OCI-LY7 (cell line): ENCODE data around the gene SCUBE3. TPM values are rescaled to one million over a fixed set of nuclear protein-coding genes. Genes with fewer than 3 reads are reported as not detected.

Experiments
- BruUV-seq: library from RNA; stranded (reverse); fragments of 400-500 nt; replicated peaks from 2 replicates; lab custom pipeline; 2021; lab: Mats Ljungman, UMichigan
- CTCF ChIA-PET: fragments of 300-600 bp; sonication (Branson Sonifier 250); formaldehyde crosslinking; loops from one replicate; lab custom pipeline; 2022; ENCODE audit warnings: antibody characterized with exemption; ENCODE audit not compliant: unreplicated experiment; lab: Charles Lee
- POLR2A ChIA-PET: fragments of 300-600 bp; sonication (Branson Sonifier 250); formaldehyde crosslinking; loops from one replicate; lab custom pipeline; 2022; ENCODE audit warnings: antibody characterized with exemption; lab: Charles Lee
- DNase-seq: peaks from one replicate; pipeline ENCODE4 v3.0.0-alpha.2; 2015; ENCODE audit warnings: low spot score
- H2AFZ ChIP-seq: fragments of 200-600 bp; sonication (generic), shearing (Covaris generic); 2 replicates; pipeline ENCODE4 v1.6.1; 2014; ENCODE audit warnings: mild to moderate bottlenecking, antibody characterized with exemption, low read length, moderate library complexity
- H3K27ac ChIP-seq: fragments of 200-600 bp; sonication (generic); 2 replicates; pipeline ENCODE4 v1.5.1; 2014; ENCODE audit warnings: mixed run types, low read depth, mild to moderate bottlenecking, moderate library complexity, low read length, inconsistent platforms; ENCODE audit not compliant: poor library complexity, severe bottlenecking
- H3K36me3 ChIP-seq: fragments of 200-600 bp; sonication (generic); 2 replicates; pipeline ENCODE4 v1.6.1; 2014; ENCODE audit warnings: mild to moderate bottlenecking, antibody characterized with exemption, low read length, moderate library complexity, mixed read lengths; ENCODE audit not compliant: insufficient read depth
- H3K4me1 ChIP-seq: fragments of 200-600 bp; sonication (generic); 2 replicates; pipeline ENCODE4 v1.5.1; 2014; ENCODE audit warnings: mild to moderate bottlenecking, low read length; ENCODE audit not compliant: insufficient read depth, poor library complexity, severe bottlenecking
- H3K4me2 ChIP-seq: fragments of 200-600 bp; sonication (generic); 2 replicates; pipeline ENCODE4 v1.6.1; 2014; ENCODE audit warnings: mild to moderate bottlenecking, low read length
- H3K4me3 ChIP-seq: fragments of 200-600 bp; sonication (generic); 2 replicates; pipeline ENCODE4 v1.5.1; 2014; ENCODE audit warnings: mild to moderate bottlenecking, low read depth, low read length; ENCODE audit not compliant: poor library complexity, severe bottlenecking
- H3K79me2 ChIP-seq: fragments of 200-600 bp; sonication (generic); 2 replicates; pipeline ENCODE4 v1.6.1; 2016; ENCODE audit warnings: low read depth, mild to moderate bottlenecking, low read length, moderate library complexity, mixed read lengths; ENCODE audit not compliant: insufficient read depth
- H3K9me2 ChIP-seq: fragments of 200-600 bp; sonication (generic); 2 replicates; pipeline ENCODE4 v1.6.1; 2016; ENCODE audit warnings: mild to moderate bottlenecking, low read length, mixed read lengths; ENCODE audit not compliant: insufficient read depth
- H3K9me3 ChIP-seq: fragments of 200-600 bp; sonication (generic); 2 replicates; pipeline ENCODE4 v1.6.1; 2014; ENCODE audit warnings: mild to moderate bottlenecking, mixed run types, low read length, mixed read lengths
- H4K20me1 ChIP-seq: fragments of 200-600 bp; sonication (generic); 2 replicates; pipeline ENCODE4 v1.6.1; 2014; ENCODE audit warnings: mild to moderate bottlenecking, antibody characterized with exemption, low read length, moderate library complexity, mixed read lengths; ENCODE audit not compliant: insufficient read depth
- EZH2phosphoT487 ChIP-seq: fragments of 200-600 bp; sonication (generic); IDR thresholded peaks from 2 replicates; pipeline ENCODE4 v1.6.1; 2018; ENCODE audit warnings: low read depth, borderline replicate concordance, mild to moderate bottlenecking, mixed run types, antibody characterized with exemption, low read length, moderate library complexity, mixed read lengths
- intact Hi-C: fragments of 100-400 bp; cut with micrococcal nuclease; formaldehyde crosslinking; loops from one replicate; pipeline ENCODE4 v1.10.0; 2022; ENCODE audit not compliant: unreplicated experiment
- total RNA-seq, 2 experiments: library from RNA; depleted of rRNA in 1 of 2; stranded (reverse); fragments of >200 nt in 1 of 2; shearing (Covaris generic) in 1 of 2; gene quantifications; 2 replicates each; pipeline ENCODE4 v1.2.3, GENCODE V29; 2014 to 2022
- TF ChIP-seq, protein P1 (sequence below): fragments of 200-600 bp; sonication (generic); conservative IDR thresholded peaks from 2 replicates; pipeline ENCODE4 v1.5.1; 2014; ENCODE audit warnings: mild to moderate bottlenecking, antibody characterized with exemption, low read length, moderate library complexity, mixed read lengths

The SCUBE3 gene
- total RNA-seq, 2 experiments from 2014 or later, result not detected

DNA sequence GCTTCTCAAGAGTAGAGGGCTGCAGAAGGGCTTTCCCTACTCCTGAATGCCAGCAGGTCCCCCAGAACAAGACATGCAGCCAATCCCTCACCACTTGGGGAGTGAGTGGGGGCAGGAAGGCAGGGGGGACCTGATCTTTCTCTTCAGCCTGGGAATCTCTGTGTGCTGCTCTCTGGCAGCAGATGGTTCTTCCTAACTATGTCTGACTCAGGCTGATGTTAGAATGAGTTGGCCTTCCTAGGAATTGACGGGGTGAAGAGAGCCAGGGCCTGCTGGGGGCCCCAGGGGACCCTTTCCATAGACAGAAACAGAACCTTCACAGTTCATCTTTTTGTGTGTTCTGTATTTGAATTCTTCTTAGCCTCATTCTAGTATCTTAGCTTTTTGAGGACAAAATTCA, 43.6 kb upstream of the SCUBE3 start:
- H3K79me2 ChIP-seq, result no peaks in the 10 kb centered on the region
- no peak overlapping the region for H2AFZ ChIP-seq
- CTCF ChIA-PET, result no interaction called here
- POLR2A ChIA-PET, result no interaction called here
- H3K4me3 ChIP-seq, result no peak overlapping the region
- no peaks in the 10 kb centered on the region for H3K36me3 ChIP-seq
- H4K20me1 ChIP-seq, result no peaks in the 10 kb centered on the region
- intact Hi-C loops, result no loop called here
- H3K27ac ChIP-seq, result no peak overlapping the region
- DNase-seq, result no peak
- TF ChIP-seq, protein P1, sequence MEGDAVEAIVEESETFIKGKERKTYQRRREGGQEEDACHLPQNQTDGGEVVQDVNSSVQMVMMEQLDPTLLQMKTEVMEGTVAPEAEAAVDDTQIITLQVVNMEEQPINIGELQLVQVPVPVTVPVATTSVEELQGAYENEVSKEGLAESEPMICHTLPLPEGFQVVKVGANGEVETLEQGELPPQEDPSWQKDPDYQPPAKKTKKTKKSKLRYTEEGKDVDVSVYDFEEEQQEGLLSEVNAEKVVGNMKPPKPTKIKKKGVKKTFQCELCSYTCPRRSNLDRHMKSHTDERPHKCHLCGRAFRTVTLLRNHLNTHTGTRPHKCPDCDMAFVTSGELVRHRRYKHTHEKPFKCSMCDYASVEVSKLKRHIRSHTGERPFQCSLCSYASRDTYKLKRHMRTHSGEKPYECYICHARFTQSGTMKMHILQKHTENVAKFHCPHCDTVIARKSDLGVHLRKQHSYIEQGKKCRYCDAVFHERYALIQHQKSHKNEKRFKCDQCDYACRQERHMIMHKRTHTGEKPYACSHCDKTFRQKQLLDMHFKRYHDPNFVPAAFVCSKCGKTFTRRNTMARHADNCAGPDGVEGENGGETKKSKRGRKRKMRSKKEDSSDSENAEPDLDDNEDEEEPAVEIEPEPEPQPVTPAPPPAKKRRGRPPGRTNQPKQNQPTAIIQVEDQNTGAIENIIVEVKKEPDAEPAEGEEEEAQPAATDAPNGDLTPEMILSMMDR, result no peak
- TF ChIP-seq EZH2phosphoT487, result no peak
- peaks cover 6% of the 10 kb centered on the region for H3K4me1 ChIP-seq
- no TSS peak for BruUV-seq
- no peak overlapping the region for H3K4me2 ChIP-seq
- no peaks in the 10 kb centered on the region for H3K9me3 ChIP-seq
- H3K9me2 ChIP-seq, result no peaks in the 10 kb centered on the region

DNA sequence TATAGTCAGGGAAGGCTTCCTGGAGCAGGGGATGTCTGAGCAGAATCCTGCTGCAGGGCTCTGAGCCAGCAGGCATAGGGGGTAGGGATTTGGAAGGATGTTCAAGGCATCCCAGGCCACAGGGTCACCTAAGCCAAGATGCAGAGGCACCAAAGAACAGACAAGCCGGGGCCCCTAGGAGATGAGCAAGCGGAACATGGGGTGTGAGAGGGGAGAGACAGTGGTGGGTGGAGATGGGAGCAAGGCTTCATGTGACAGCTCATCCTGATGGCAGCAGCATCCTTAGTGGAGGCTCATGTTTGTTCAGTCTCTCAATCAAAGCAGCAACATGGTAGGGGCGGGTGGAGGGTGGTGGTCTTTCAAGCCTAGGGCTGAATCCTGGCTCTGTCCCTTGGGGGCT, 42.9 kb upstream of the SCUBE3 start:
- H3K79me2 ChIP-seq, result no peaks in the 10 kb centered on the region
- POLR2A ChIA-PET, result no interaction called here
- no peaks in the 10 kb centered on the region for H4K20me1 ChIP-seq
- no peak overlapping the region for H3K4me2 ChIP-seq
- H3K4me3 ChIP-seq, result no peak overlapping the region
- BruUV-seq, result no TSS peak
- H3K36me3 ChIP-seq, result no peaks in the 10 kb centered on the region
- no peaks in the 10 kb centered on the region for H3K9me2 ChIP-seq
- CTCF ChIA-PET, result no interaction called here
- H2AFZ ChIP-seq, result no peak overlapping the region
- H3K27ac ChIP-seq, result no peak overlapping the region
- no peak for DNase-seq
- intact Hi-C loops, result no loop called here
- TF ChIP-seq, protein P1, result no peak
- no peak for TF ChIP-seq EZH2phosphoT487
- no peaks in the 10 kb centered on the region for H3K9me3 ChIP-seq
- peaks cover 6% of the 10 kb centered on the region for H3K4me1 ChIP-seq

DNA sequence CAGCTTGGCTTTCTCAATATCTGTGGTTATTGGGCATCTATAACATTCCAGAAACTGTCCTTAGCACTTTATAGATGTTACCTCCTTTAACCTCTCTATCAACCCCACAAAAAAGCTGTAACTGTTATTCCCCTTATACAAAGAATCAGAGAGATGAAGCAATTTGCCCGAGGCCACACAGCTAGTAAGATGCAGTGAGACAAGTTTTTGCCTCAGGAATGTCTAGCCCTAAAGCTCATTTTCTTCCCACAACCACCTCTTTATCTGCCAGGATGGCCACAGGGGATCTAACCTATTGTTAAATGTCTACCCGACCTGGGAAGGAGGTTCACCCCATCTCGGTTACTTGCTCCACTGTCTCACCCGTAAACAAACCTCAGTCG, 40.7 kb upstream of the SCUBE3 start:
- H3K4me2 ChIP-seq, result no peak overlapping the region
- no peaks in the 10 kb centered on the region for H4K20me1 ChIP-seq
- H3K9me2 ChIP-seq, result no peaks in the 10 kb centered on the region
- ChIA-PET CTCF (interaction anchor here (0.5 kb wide), 1 partner anchor 381 kb away, joined by 3 read pairs; the partner anchor contains the start of gene BLTP3A), POLR2A (no interaction called here)
- no peak overlapping the region for H3K27ac ChIP-seq
- no peak overlapping the region for H2AFZ ChIP-seq
- no peaks in the 10 kb centered on the region for H3K36me3 ChIP-seq
- intact Hi-C loops, result no loop called here
- TF ChIP-seq, protein P1, result no peak
- TF ChIP-seq EZH2phosphoT487, result no peak
- no peaks in the 10 kb centered on the region for H3K9me3 ChIP-seq
- H3K4me3 ChIP-seq, result no peak overlapping the region
- peaks cover 6% of the 10 kb centered on the region for H3K4me1 ChIP-seq
- BruUV-seq, result no TSS peak
- H3K79me2 ChIP-seq, result no peaks in the 10 kb centered on the region
- no peak for DNase-seq
